ENCODE measurements around the gene SND1.

GRCh38 chr7:128112781-128113221, 460.8 kb downstream of the SND1 start:
- TF ChIP-seq CTCF (IDR thresholded peaks at IDR 0.05; ENCODE audit: extremely low read depth in 1 of 2, insufficient read depth in 1 of 2, low read depth in 1 of 2, low read length in 2 of 2) (no peak), EZH2 (IDR thresholded peaks at IDR 0.05; ENCODE audit: borderline replicate concordance, low read depth, low read length, severe bottlenecking) (no peak), MYC (IDR thresholded peaks at IDR 0.05; ENCODE audit: low read depth, low read length) (no peak), POLR2A (IDR thresholded peaks at IDR 0.05; ENCODE audit: low read depth, low read length) (no peak), POLR2AphosphoS5 (IDR thresholded peaks at IDR 0.05; ENCODE audit: insufficient read depth, low read depth, low read length) (no peak), JUN (IDR thresholded peaks at IDR 0.05; ENCODE audit: borderline replicate concordance, insufficient read depth, insufficient read length, low read depth) (no peak)

Measured in endothelial cell of umbilical vein (primary cell).